ENCODE results near the gene CHRNE.

The CHRNE gene

DNA sequence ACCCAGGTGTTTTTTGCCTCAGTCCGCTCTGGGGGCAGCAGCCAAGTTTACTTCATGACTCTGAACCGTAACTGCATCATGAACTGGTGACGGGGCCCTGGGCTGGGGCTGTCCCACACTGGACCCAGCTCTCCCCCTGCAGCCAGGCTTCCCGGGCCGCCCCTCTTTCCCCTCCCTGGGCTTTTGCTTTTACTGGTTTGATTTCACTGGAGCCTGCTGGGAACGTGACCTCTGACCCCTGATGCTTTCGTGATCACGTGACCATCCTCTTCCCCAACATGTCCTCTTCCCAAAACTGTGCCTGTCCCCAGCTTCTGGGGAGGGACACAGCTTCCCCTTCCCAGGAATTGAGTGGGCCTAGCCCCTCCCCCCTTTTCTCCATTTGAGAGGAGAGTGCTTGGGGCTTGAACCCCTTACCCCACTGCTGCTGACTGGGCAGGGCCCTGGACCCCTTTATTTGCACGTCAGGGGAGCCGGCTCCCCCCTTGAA lies 5.7 kb downstream of the CHRNE start:
- no peak for FAIRE-seq
- TF ChIP-seq CTCF (IDR thresholded peaks at IDR 0.05; ENCODE audit: insufficient read depth, missing control alignments) = no peak
- DNase-seq (ENCODE audit: insufficient read length, low spot score) = peak; percentile 9

DNA sequence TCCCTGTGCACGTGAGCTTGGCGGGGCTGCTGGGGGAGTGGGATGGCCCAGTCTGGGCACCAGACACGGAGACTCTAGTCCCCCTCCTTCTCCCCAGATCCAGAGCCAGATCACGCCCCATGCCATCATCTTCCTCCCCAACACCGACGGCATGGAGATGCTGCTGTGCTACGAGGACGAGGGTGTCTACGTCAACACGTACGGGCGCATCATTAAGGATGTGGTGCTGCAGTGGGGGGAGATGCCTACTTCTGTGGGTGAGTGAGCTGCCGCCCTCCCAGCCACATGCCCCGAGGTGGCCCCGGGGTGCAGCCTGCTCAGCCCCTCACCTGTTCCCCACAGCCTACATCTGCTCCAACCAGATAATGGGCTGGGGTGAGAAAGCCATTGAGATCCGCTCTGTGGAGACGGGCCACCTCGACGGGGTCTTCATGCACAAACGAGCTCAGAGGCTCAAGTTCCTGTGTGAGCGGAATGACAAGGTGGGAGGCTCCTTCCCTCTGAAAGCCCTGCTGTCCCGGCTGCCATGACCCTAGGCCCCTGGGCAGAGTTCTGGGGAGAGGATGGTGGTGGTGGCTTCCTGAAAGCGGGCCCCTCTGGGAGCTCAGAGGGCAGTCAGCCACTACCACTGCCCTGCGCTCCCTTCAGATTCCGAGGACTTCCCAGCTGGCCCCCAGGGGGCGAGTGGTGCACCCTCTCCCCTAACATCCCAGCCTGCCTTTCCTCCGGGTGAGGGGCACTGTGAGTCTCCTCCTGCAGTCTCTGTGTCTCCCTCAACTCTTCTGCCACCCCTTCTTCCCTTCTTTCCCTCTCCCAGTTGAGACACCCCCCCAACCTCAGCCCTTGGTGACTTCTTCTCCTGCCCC lies 6.3 kb downstream of the CHRNE start:
- FAIRE-seq (no peak), DNase-seq (ENCODE audit: insufficient read length, low spot score) (peak; percentile 11)
- TF ChIP-seq CTCF (IDR thresholded peaks at IDR 0.05; ENCODE audit: insufficient read depth, missing control alignments) = no peak

DNA sequence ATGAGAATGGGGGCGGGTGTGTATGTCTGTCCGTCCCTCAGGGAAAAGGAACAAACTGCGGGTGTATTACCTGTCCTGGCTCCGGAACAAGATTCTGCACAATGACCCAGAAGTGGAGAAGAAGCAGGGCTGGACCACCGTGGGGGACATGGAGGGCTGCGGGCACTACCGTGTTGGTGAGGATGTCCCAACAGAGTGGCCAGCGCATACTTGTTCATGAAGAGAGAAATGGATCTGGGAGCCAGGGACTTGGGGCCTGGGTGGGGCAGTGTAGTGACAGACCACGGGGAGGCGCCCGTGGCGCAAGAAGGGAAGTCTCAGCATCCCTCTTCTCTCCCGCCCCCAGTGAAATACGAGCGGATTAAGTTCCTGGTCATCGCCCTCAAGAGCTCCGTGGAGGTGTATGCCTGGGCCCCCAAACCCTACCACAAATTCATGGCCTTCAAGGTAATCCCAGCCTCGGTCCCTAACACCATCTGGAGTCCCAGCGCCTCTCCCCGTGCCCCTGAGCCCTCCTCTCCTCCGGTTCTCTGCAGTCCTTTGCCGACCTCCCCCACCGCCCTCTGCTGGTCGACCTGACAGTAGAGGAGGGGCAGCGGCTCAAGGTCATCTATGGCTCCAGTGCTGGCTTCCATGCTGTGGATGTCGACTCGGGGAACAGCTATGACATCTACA lies 7.1 kb downstream of the CHRNE start:
- FAIRE-seq (no peak), DNase-seq (ENCODE audit: insufficient read length, low spot score) (peak; percentile 16)
- no peak for TF ChIP-seq CTCF (IDR thresholded peaks at IDR 0.05; ENCODE audit: insufficient read depth, missing control alignments)

DNA sequence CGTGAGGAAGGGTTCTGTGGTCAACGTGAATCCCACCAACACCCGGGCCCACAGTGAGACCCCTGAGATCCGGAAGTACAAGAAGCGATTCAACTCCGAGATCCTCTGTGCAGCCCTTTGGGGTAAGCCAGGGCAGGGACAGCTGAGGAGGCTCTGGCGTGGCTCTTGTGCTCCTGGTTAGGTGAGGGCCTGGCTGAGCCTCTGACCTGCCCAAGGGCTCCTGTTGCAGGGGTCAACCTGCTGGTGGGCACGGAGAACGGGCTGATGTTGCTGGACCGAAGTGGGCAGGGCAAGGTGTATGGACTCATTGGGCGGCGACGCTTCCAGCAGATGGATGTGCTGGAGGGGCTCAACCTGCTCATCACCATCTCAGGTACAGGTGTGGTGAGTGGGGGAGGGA lies 7.8 kb downstream of the CHRNE start:
- DNase-seq (ENCODE audit: insufficient read length, low spot score) (no peak), FAIRE-seq (no peak)
- TF ChIP-seq CTCF (IDR thresholded peaks at IDR 0.05; ENCODE audit: insufficient read depth, missing control alignments) = no peak

GRCh38 chr17:4893721-4894560 lies 9.0 kb downstream of the CHRNE start:
- FAIRE-seq = no peak

DNA sequence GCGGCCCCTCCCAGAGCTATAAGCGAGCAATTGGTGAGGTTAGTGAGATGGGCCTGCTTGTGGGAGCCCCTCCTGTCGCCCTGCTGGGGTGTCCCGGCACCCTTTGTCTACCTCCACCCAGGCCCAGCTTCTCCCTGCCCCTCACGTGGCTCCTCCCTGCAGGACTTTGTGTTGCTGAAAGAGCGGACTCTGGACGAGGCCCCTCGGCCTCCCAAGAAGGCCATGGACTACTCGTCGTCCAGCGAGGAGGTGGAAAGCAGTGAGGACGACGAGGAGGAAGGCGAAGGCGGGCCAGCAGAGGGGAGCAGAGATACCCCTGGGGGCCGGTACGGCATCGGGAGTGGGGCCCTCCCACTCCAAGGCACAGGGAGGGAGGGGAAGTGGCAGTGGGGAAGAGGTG lies 9.6 kb downstream of the CHRNE start:
- DNase-seq (ENCODE audit: insufficient read length, low spot score) (no peak), FAIRE-seq (no peak)
- TF ChIP-seq CTCF (IDR thresholded peaks at IDR 0.05; ENCODE audit: insufficient read depth, missing control alignments) = no peak

More at GRCh38 chr17:4893721-4894560, 9.0 kb downstream of the CHRNE start:
- DNase-seq (ENCODE audit: insufficient read length, low spot score) = no peak
- TF ChIP-seq CTCF (IDR thresholded peaks at IDR 0.05; ENCODE audit: insufficient read depth, missing control alignments) = no peak
